ENCODE data around the gene FGF18.
"Not testable (repeated sequence)": the region's sequence is repeated elsewhere in the genome, so short reads cannot be mapped to it uniquely, and the experiment has no call there.

FGF18 gene
- 0.06 to 0.22 reads per million in 2 experiments for total RNA-seq

- DNase-seq (ENCODE audit: low read depth) = no peak
These were observed at the start of gene FGF18 for GRCh38 chr5:171418982-171419687. TSS of gene FGF18 (plus strand) at chr5:171419647. CDS start at chr5:171420200, 553 bp downstream.

GRCh38 chr5:171369898-171370297 lies 49.5 kb upstream of the FGF18 start:
- no peak for DNase-seq (ENCODE audit: low read depth)

GRCh38 chr5:171370881-171371280 lies 48.6 kb upstream of the FGF18 start:
- not testable (repeated sequence) for DNase-seq (ENCODE audit: low read depth)

- no peak for DNase-seq (ENCODE audit: low read depth)
These were observed 48.1 kb upstream of the FGF18 start for GRCh38 chr5:171371326-171371725.

GRCh38 chr5:171379961-171380360 lies 39.5 kb upstream of the FGF18 start:
- DNase-seq (ENCODE audit: low read depth) = no peak

GRCh38 chr5:171384416-171384815 lies 35.0 kb upstream of the FGF18 start:
- DNase-seq (ENCODE audit: low read depth) = not testable (repeated sequence)

GRCh38 chr5:171384999-171385398 lies 34.4 kb upstream of the FGF18 start:
- not testable (repeated sequence) for DNase-seq (ENCODE audit: low read depth)

- no peak for DNase-seq (ENCODE audit: low read depth)
These were observed 33.3 kb upstream of the FGF18 start for GRCh38 chr5:171386006-171386671.

GRCh38 chr5:171386861-171387344 lies 32.5 kb upstream of the FGF18 start:
- DNase-seq (ENCODE audit: low read depth) = no peak

- peak; percentile 96 for DNase-seq (ENCODE audit: low read depth)
These were observed 32.0 kb upstream of the FGF18 start, which contains the start of gene NPM1 for GRCh38 chr5:171387345-171387969. TSS of gene NPM1 (plus strand) at chr5:171387849. CDS start at chr5:171387949, 100 bp downstream.

- DNase-seq (ENCODE audit: low read depth) = peak; percentile 75
These were observed 31.3 kb upstream of the FGF18 start for GRCh38 chr5:171387970-171388815.

GRCh38 chr5:171388816-171389168 lies 30.7 kb upstream of the FGF18 start:
- DNase-seq (ENCODE audit: low read depth) = no peak

GRCh38 chr5:171390883-171391677 lies 28.4 kb upstream of the FGF18 start:
- no peak for DNase-seq (ENCODE audit: low read depth)

- DNase-seq (ENCODE audit: low read depth) = no peak
These were observed 27.4 kb upstream of the FGF18 start for GRCh38 chr5:171391996-171392577.

GRCh38 chr5:171392585-171393159 lies 26.8 kb upstream of the FGF18 start:
- no peak for DNase-seq (ENCODE audit: low read depth)

- no peak for DNase-seq (ENCODE audit: low read depth)
These were observed 24.4 kb upstream of the FGF18 start for GRCh38 chr5:171395042-171395441.

- DNase-seq (ENCODE audit: low read depth) = not testable (repeated sequence)
These were observed 22.9 kb upstream of the FGF18 start for GRCh38 chr5:171396583-171396982.

- DNase-seq (ENCODE audit: low read depth) = no peak
These were observed 22.3 kb upstream of the FGF18 start for GRCh38 chr5:171397190-171397589.

GRCh38 chr5:171397599-171397998 lies 21.8 kb upstream of the FGF18 start:
- DNase-seq (ENCODE audit: low read depth) = no peak

- DNase-seq (ENCODE audit: low read depth) = not testable (repeated sequence)
These were observed 20.8 kb upstream of the FGF18 start for GRCh38 chr5:171398660-171399059.
